GM21447 (cell line): Measurements from ENCODE around the gene HEATR3.

Experiments used
- ATAC-seq: cut with Tn5 transposase; IDR thresholded peaks from one replicate; pipeline ENCODE4 v1.9.1; 2021; ENCODE audit not compliant: unreplicated experiment

The HEATR3 gene

DNA sequence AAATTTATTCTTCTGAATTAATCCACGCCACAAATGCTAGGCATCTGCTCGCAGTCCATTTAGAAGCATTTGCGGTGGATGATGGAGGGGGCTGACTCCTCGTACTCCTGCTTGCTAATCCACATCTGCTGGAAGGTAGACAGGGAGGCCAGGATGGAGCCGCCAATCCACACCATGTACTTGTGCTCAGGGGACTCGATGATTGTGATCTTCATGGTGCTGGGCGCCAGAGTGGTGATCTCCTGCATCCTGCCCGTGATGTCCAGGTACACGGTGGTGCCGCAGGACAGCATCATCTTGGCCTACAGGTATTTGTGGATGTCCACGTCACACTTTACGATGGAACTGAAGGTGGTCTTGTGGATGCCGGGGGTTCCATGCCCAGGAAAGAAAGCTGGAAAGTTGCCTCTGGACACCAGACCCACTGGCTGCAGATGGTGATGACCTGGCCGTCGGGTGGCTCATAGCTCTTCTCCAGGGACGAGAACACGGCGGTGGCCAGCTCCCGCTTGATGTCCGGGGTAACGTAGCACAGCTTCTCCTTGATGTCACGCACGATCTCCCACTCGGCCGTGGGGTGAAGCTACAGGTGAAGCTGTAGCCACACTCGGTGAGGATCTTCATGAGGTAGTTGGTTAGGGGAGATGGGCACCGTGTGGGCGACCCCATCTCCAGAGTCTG lies 7.5 kb upstream of the HEATR3 start:
- no peak for ATAC-seq

DNA sequence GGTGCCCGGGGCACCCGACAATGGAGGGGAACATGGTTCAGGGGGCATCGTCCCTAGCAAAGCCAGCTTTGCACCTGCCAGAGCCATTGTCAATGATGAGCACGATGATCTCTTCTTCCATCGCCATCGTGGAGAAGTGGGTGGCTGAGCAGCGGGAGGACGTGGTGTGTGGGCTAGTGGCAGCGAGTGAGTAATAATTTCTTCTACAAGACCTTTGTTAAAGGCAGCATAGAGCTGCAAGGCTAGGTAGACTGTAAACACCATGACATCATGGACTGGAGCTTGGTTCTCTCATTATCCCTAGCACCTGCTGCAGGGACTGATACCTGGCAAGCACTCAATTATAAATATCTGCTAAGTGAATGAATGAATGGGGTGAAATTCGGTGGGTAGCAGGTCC lies 6.7 kb upstream of the HEATR3 start:
- no peak for ATAC-seq

DNA sequence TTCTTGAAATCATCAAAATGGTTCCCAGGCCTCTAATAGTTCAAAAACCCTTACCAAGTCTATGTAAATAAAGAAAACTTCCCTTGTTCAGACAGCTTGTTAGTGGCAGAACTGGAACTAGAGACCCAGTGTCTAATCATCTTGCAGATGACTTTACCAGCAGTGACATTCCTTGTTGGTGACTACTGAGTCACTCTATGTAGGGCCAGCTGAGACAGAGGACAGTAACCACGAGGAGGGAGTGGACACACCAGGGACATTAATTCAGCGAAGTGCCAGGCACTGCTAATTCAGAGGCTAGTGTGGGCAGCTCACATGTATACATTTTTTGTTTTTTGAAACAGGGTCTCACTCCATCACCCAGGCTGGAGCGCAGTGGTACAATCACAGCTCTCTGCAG lies 6.1 kb upstream of the HEATR3 start:
- no peak for ATAC-seq

DNA sequence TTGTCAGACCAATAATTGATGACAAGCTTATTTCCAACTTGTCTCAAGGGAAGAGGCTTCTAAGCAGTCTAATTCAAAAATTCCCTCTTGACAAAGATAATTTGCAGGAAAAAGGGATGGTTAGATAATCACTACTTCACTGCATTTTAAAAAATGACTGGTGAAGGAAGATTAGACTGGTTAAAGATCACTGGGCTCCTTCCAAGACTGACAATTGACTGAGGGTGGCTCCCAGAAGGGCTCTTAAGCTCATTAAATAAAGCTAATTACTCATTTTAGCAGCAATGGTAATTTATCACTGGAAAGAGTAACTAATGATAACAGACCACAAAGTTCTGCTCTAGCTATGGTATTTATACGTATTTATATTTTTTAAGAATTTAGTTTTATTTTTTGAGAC lies 4.4 kb upstream of the HEATR3 start:
- no peak for ATAC-seq

DNA sequence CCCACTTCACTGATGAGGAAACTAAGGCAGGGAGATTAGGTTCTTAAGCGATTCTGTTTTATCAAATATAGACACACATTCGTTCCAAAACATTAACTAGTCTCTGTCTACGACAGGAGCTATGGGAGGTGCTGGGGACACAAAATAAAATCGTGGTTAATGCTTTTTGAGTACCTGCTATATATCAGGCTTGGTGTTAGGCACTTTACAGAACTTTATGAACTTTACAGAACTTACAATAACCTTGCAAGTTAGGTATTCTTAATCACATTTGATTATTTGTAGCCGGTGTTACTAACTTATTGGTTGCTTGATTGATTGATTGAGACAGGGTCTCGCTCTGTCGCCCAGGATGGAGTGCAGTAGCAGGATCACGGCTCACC lies 538 bp upstream of the HEATR3 start:
- no peak for ATAC-seq

DNA sequence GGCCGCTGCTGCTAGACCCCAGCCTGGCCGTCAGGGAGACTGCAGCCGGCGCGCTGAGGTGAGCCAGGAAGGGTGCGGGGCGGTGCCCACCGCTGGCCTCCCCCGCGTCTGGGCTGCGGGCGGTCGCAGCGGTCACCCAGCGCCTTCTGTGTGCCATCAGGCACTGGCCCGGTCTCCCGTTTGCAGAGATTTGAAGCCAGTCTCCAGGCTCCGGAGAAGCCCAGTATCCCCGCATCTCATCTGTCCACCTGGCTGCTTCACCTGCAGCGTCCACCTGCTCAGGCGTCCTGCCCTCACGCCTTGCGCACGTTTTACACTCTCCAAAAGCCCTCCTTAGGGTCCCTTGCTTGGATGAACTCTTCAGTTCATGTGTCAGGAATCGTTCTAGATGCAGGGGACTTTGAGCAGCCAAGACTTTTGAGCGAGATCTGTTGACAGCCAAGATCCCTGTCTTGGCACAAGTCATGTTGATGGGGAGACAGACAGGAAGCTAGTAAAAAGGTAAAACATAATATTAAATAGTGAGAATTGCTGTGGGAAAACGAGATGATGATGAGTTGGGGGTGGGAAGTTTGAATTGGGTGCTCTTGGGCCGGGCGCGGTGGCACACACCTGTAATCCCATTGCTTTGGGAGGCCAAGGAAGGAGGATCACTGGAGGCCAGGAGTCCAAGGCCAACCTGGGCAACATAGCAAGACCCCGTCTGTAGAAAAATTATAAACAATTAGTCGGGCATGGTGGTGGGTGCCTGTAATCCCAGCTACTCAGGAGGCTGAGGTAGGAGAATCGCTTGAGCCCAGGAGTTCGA lies 916 bp downstream of the HEATR3 start:
- no peak for ATAC-seq

DNA sequence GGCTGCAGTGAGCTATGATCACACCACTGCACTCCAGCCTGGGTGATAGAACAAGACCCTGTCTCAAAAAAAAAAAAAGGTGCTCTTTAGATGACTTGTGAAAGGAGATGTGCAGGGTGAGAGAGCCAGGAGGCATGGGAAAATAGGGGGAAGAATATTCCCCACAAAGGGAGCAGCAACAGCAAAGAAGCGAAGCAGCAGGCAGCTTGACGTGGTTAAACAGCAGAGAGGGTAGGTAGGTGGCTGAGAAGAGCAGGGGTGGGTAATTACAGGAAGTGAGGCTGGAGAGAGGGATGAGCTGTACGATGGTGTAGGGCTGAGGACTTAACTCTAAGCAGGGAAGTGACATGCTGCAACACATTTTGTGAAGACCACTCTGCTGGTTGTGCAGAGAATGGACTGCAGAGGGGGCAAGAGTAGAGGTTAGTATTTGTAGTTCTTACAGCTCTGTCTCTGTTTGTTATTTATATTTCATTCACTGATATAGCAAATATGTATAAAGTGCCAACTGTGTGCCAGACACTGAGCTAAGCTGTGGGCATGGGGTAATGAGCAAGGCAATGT lies 1.6 kb downstream of the HEATR3 start:
- ATAC-seq, result no peak

DNA sequence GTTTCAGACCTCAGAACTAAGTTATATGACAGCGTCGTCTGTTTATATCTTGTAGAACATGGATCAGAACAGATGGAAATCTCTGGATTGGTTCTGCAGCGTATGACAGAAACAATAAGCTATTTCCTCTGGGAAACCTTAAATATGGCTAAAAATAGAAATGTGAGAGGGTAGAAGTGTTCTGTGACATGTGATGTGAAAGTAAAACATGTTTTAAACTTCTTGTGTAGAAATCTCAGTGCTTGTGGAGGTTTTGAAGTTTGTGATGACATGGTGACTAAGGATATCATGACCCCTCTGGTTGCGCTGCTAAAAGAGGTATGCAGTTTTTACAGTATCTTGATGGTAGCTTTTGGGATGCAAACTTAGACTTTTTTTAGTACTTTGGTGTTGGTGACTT lies 2.8 kb downstream of the HEATR3 start:
- ATAC-seq, result no peak

DNA sequence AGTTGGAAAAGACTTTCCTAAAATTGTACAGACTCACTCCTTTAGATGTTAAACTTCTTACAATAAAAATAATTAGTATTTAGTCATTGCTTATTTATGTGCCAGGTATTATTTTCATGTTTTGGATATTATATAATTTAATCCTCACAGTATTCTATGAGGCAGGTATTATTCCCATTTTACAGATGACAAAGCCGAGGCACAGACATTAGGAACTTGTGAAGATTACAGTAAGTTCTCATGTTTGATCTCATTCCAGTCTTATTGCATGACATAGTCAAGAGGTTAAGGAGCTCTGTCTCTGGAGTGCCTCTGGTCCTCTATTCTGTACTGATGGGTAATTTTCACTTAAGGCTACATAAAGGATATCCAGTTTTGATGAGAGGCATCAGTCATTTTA lies 3.3 kb downstream of the HEATR3 start:
- ATAC-seq, result no peak

DNA sequence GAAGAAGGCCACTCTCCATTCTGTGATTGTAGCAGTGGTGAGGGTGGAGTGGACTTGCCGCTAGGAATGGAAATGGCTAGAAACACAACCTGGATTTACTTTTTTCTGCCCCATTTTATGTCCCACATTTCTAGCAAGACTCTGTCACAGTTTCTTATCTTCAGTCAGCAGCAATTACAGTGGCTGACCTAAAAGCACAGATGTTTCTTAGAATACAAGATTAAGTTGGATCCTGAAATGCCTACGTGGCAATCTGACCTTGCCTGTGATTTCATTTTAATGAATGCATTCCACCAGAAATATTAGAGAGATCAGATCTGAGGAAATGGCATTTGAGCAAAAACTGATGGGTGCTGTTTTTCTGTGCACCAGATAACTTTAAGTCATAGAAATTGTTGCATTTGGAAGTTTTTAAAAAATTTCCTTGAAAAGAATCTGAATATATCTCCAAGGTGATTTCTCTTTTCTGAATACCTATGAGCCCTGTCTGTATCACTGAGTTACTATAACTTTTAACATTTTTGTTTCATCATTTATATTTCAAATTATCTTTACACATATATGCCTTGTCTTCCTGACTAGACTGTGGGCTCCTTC lies 5.4 kb downstream of the HEATR3 start:
- no peak for ATAC-seq

DNA sequence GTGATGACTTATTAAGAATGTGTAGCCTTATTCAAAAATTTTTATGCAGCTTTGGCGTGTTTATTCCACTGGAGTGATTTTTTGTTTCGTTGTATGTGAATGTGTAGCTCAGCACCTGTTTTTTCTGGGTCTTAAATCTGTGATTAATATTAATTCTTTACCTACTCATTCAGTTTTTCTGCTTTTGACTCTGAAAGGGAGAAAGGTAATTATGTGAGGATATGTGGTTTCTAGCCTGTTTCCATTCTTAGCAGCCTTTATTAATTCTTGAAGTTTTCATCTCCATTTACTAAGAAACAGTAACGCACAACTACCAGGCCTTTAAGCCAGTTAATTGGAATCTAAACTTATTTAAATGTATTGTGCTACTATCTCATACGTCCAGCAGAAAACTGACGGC lies 7.0 kb downstream of the HEATR3 start:
- ATAC-seq, result no peak

DNA sequence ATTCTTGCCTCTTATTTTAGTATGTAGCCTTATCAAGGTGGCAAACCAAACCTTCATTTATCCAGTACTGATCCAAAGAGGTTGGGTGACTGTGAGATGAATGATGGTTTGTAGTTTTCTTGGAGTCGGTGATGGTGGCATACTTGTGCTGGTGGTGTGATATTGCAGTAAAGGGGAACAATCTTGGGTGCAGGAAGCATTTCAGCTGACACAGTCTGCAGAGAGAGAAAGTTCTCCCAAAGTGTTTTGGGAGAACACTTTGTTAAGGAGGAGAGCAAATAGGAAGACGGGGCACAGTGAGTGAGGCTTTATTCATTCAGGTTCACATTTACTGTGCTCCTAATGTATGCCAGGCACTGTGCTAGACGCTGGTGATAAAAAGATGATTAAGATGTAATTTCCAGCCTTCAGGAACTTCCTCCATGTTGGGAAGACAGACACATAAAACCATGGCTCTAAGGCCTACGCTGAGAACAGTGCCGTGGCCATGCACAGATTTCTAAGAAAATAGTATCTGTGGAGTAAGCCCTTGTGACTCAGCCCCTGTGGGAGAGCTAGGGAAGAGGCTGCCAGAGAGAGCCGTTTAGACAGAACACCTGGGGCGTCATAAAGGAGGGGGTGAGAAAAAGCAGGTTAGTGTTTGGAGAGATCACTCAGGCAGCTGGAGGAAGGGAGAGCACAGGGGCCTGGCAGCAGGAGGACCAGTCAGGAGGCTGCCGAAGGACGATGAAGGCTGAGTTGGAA lies 13.8 kb downstream of the HEATR3 start:
- no peak for ATAC-seq

DNA sequence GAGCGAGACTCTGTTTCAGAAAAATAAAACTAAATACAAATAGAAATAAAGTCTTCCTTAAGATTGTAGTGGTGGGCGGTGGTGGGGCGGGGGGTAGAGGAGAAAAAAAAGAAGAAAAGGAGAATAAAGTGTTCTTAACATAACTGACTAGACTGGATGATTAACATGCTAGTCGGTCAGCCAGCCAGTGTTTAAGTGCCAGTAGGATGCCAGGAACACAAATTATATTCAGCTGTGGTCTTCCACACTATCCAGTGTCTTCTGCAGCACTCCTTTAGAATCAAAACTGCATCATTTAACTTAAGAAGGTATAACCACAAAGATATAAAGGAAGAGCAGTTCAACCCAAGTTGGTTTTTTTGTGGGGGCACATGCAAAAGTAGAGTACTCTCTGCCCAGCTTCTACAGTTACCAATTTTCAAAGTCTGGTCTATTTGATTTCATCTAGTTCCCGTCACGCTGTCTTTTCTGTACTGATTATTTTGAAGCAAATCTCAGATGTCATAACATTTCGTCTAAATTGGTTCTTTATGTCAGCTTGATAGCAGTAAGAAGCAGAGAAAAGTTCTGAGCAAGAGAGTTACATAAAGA lies 15.8 kb downstream of the HEATR3 start:
- ATAC-seq, result no peak

DNA sequence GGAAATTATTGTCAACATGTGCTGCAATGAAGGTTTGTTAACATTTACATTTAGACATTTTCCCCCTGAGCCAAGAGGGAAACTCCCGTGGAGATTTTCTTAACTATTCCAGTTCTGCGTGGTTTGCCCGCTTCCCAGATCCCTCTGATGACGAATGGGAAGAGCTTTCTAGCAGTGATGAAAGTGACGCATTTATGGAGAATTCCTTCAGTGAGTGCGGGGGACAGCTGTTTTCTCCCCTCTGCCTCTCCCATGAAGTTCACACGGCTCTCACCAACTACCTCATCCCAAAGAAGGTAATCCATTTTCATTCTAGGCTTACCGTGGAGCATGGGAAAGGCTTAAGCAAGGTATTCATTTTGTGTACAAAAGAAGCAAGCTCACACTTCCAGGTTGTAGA lies 18.2 kb downstream of the HEATR3 start:
- ATAC-seq, result no peak

DNA sequence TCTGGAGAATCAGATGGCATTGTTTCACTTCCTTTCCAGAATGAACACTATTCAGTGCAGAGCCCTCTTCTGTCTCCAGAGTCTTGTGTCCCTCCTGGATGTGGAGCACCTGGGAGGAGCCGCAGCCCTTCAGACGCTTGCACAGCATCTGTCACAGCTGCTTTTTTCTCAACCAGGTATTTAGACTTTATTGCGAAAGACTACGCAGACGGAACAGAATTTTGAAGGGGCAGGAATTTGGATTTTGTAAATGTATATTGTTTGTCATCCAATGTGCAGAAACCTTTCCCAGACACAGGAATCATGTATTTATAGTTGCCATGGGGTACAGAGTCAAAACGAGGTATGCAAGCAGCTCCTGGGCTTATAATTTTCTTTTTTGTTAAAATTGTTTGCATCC lies 20.4 kb downstream of the HEATR3 start:
- no peak for ATAC-seq

DNA sequence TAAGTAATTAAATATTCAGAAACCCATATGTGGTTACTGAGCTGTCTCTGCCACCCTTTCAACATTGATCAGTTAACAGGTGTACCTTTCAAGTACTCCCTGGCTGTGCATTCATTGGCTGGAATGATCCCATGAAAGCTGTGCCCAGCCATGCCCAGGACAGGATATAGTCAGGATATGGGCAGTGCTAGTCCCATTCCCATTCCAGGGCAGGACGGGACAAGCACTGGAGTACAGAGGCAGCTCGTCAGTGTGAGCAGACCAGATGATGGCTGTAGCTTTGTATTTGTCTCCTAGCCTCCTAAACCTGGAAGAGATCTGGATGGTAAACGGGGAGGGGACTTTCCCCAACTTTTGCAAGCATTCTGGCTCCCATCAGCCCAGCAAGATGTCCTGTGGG lies 22.5 kb downstream of the HEATR3 start:
- no peak for ATAC-seq

DNA sequence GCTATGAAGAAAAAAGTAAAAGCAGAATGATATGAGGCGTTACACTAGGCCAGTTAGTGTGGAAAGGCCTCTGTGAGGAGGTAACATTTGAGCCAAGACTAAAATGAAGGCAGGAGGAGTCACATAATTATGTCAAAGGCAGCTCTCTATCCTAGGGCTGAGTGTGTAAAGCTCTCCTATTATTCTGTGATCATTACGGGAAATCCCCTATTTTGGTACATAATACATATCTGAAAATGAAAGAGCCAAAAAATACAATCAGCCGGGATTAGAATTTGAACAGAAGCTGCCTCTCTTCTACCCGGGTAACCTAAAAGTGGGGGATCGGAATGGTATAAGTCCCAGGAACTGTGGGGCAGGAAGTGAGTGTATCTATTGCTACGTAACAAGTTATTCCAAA lies 27.1 kb downstream of the HEATR3 start:
- ATAC-seq, result no peak

DNA sequence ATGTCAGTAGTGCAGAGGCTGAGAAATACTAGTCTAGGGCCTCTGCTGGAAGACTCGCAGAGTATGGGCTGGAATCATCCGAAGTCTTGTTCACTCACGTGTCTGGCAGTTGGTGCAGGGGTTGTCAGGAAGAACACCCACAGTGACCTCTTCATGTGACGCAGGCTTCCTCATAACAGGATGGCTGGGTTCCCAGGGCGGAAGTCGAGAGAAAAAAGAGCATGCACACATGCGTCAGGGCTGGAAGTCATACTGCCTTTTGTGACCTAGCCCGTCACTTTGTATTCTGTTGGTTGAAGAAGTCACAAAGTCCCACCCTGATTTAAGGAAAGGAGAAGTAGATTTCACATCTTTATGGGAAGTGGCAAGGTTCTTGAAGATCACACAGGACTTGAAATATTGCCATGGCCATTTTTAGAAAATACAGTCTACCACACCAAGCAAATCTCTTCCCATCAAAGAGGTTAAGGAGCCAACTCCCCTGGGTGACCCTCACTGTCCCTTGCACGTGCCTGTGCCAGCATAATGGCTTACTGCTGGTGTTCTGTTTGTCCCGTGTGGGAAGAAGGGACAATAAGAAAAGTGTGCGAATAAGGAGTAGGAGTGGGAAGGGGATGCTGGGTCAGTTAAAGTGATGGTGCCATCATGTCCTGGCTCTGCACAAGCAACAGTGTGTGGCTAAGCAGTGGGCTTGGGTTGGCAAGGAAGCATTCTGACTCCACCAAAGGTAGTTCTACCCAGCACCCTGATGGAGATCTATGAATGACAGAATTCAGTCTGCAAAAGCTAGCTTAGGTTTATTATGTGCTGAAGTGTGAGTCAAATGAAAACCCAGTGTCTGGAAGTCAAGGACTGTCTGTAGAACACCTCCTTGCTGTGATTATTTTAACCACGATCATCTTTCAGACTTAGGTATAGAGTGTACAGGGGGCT lies 28.1 kb downstream of the HEATR3 start:
- no peak for ATAC-seq

DNA sequence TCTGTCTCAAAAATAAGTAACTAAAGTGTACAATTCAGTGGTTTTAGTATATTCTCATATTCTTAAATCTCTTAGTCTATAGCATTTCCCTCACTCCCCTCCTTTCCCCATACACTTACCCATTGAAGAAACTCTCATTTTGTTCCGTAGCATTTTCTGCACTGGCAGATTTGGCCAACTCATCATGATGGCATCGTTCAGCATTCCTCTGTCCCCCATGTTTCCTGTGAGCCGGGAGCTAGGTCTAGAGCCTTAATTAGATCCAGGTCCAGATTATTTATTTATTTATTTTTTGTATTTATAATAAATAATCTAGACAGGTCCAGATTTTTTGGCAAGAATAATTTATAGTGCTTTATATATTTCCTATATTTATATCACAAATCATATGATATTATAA lies 31.0 kb downstream of the HEATR3 start:
- no peak for ATAC-seq
